ENCODE data around the gene FYB2.
"Not testable (repeated sequence)": the region's sequence is repeated elsewhere in the genome, so short reads cannot be mapped to it uniquely, and the experiment has no call there.

FYB2 gene

DNA sequence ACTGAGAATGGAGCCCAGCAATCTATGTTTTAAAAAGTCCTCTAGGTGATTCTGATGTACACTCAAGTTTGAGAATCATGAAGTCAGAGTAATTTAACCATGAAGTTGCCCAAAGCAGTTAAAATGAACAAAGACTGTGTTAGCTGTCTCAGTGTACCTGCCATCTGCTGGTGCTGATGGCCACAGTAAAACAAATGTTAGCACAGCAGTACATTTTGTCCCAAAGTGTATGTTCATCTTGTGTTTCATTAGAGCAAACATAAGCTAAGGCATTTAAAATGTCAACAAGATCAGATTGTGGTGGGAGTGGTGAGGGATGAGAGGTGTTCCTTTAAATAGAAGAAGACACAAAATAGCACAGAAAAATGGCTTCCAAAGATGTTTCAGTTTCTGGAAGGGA is 31.1 kb downstream of the FYB2 start:
- DNase-seq: no peak

DNA sequence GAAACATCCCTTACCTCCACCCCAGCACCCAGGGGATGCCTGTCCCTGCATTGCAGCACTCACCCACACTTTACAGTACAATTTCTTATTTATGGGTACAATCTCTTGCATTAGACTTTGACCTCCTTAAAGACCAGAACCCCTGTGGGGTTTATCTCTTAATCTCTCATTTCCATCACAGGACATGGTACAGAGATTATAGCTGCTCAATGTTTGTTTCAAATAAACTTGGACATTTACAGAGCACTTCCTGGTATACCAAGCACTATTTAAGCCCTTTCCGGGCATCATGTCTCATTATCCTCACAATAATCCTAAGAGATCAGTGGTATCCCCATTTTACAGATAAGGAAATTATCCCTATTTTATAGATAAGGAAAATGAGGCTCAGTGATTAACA is 31.9 kb downstream of the FYB2 start:
- no peak for DNase-seq

DNA sequence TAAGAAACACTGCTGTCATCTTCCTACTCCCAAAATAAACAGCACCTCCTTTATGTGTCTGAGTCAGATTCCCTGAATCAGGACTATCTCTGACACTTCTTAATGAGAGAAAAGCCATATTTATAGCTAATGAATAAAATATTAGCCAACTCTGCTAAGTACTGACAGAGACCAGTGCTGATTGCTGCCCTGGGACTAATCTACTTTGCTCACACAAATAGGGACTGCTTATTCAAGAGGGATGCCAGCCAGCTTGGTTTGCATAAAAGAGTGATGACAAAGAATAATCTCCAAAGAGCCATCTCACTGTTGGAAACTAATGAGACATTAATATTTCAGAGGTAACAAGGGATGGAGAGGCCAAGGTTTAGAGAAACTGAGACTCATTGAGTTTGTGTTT is 36.4 kb downstream of the FYB2 start:
- DNase-seq: no peak

DNA sequence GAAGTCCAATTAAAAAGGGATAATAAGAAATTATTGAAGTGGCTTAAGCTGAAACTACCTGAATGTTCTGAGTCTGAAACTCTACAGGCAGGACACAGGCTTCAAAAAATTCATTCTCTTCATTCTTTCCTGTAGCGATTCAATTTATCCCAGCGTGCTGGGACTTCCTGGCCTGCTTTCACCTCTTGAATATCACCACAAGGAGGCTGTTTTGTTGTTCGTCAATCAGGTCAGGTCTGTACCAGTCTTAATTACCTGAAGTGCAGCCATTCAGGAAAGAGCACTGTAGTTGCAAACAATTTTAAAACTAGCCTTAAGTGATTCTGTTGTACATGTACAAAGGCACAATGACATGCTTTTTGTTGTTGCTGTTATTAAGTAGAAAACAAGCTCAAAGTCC is 38.4 kb downstream of the FYB2 start:
- no peak for DNase-seq

DNA sequence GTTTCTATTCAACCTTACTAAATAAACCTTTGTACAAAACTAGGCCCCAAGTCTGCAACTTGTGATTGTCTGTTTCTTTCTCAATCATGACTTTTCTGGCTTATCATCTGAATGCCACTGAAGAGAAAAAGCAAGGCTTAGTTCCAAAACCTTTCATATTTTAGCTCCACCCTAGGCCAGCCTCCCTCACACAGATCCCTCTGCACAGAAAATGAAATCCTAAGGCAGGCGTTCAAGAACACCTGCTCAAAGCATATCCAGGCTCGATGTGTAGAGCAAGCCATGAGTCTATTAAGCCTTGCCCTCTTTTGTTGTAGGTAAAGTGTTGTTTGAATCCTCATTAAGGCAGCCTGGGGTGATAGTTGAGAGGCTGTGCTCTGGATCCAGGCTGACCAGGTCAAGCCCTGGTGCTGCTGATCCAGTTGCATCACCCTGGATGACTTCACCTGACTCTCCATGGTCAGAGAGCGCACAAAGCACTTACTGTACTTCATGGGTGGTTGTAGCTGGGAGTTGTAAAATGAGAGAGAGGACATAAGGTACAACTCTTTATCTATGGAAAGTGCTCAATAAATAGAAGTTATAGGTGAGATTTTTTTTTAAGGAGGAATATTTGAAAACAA is 39.0 kb downstream of the FYB2 start:
- DNase-seq: no peak

DNA sequence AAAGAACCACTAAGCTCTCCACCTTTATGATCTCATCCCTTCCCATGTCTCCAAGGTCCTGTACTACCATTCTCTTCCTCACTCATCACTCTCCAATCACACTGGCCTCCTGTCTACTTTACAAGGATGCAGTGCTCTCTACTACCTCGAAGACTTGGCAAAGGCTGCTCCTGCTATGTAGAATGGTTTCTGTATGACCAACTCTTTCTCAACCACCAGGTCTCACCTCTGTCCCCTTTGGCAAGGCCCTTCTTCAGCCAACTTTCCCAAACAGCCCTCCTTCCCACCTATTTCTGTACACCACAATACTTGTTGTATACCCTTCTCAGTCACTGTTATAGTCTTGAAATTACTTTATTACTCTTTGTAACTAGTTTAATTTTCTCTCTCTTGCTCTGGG is 41.2 kb downstream of the FYB2 start:
- no peak for DNase-seq

DNA sequence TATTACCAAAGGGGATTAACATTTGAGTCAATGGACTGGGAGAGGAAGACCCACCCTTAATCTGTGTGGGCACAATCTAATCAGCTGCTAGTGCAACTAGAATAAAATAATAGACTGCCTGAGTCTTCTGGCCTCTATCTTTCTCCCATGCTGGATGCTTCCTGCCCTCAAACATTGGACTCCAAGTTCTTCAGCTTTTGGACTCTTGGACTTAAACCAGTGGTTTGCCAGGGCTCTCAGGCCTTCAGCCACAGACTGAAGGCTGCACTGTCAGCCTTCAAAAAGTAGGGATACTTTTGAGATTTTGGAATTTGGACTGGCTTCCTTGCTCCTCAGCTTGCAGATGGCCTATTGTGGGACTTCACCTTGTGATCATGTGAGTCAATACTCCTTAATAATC is 44.5 kb downstream of the FYB2 start:
- DNase-seq: not testable (repeated sequence)

DNA sequence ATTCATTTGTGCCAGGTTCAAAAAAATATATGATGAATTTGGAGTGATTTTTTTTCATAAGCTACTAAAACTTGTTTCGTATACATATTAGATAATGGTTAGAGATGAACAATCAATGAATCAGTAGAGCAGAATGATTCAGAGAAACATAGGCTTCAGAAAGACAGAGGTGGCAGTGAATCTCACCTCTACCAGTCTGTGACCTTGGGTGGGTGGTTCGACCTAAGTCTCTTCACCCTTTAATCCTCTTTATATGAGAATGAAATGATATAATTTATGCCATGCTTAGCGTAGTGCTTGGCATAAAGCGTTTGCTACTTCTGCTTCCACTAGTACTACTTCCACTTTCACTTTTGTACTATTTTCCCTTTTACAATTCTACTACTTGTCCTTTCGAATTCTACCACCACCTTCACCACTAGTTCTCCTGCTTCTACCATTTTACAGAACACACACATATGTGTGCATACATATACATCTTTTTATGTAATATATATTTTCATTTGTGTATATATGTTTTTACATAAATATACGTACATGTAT is 45.1 kb downstream of the FYB2 start:
- no peak for DNase-seq

DNA sequence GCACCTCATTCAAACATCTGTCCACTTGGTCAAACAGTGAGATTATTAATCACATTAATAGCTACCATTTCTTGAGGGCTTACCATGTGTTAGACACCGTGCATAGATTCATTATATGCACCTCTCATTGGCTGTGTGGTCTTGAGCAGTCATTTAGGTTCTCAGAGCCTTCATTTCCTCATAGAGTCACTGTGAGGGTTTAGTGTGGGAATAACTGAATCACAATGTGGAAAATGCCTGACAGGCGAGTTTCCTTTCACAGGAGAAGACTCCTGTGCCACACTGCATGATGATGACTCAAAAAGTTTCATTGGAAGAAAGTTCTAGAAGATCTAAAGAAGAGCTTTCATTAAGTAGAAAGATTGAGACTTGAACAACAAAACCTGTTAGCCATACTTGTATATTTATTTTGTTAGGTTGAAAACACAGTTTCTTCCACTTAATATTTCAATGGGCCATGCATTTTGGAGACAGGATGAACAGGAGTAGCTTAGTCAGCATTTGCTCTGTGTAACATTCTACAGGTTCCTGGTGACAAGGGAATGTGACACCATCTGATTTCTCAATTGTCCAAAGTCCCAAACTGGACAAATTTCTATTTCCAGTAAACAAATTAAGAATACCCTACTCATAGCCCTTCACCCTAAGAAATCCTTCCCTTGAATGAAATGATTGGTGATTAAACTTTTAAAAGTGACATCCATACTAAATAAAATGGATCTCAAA is 45.7 kb downstream of the FYB2 start:
- no peak for DNase-seq

DNA sequence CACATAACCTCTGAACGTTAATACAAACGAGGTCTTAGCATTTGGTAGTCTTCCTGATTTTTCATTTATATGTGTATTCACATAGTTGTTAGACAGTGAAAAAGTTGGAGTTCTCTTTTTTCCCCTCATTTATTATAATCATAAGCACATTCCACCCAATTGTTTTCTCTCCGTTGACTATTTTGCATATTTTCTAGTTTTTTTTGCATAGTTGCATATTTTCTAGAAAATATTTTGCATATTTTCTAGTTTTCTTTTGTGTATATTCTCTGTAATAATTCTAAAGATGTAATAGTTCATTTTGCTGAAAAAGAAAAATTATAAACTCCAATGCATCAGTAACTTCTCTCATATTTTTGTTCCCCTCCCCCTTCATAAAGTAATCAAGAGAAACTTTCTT is 47.5 kb downstream of the FYB2 start:
- DNase-seq: no peak

DNA sequence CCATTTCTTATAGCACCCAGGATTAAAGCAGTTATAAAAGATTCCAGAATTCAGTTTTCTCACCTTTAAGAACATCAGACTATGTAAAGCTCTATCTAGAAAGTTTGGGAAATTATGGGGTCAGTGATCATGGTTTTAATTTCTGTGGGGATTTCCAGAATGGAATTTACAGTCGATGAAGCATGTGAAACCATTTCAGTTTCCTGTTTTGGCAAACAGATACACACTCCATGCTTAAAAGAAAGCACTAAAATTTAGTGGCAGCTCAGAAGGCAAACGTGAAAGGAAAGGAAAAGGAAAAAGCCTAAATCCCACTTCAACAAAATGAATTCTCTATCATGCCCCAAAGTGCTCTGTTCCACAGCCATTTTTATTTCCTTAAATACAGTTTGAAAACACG is 60.4 kb downstream of the FYB2 start:
- no peak for DNase-seq

DNA sequence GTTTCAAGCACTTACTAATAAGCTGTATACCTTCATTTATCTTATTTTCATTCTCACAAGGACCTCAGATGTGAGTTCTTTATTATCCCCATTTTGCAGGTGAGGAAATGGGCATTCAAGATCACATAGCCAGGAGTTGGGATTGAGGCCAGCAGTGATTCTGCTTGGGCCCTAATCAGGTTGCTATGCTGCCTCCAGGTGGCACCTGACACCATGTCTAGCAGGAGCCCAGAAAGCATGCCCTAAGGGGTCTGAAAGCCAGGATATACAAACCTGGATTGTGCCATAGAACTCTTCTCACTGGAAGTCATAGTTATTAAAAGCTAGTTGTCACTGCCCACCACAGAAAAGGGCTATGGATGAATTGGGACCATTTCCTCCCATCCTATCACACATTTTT is 61.1 kb downstream of the FYB2 start:
- DNase-seq: no peak

DNA sequence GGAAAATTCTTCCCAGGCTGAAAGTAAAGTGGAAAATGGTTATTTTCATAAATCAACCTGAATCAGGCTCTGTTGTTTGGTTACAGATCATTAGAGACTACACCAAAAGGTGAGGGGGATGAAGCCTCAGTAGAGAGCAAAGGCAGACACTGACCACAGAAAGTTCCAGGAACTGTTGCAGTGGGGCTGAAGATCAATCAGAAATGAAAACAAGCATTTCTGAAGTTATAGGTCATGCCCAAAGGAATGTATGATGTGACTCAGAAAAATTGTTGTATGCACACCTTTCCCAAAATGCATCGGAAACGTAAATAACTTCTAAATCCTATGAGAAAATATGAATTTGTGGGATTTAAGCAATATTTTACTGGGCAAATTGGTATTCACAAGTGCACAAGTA is 63.3 kb downstream of the FYB2 start:
- DNase-seq: no peak

DNA sequence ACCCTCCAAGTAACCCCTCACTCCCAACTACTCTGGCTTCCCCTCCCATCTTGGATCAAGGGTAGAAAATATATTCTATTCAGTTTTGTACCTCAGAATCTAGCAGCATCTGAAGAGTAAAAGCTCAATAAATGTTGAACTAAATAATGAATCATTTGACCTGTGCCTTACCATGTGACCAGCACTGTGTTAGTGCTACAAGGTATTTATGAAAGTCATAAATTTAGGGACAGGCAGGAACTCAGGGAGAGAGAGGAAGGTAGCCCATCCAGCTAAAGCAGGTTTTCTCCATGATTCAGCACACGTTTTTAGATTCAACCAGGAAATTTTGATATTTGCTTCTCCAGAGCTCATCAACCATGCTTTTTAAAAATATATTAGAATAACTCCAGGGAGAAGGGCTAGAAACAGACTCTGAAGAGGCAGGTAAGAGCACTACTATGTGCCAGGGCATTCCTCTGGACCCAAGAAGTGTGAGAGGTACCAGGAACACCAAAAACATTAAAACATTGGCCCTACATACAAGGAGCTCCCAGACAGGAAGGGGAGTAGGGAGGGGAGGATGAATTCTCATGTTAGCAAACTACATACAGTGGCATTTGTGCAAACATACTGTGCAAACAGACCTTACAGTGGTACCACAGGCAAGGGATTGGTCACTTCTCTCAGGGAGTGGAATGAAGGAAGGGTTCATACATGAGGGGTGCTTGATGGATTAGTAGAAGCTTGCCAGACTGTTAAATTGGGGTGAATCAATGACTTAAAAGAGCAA is 64.3 kb downstream of the FYB2 start:
- DNase-seq: no peak

DNA sequence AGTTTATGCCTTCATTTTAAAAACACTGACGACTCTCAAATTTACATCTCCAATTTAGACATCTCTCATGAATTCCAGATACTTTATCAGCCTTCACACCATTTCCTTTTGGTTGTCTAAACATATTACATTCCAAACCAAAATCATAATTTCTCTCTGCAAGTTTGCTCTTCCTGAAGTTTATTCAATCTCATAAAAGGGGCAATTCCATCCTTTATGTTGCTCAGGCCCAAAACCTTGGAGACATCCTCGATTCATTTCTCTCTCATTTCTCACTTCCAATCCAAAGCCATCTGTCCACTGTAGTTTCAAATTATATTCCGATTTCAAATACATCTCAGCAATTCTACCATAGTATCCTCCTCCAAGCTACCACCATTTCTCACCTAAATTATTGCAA is 74.0 kb downstream of the FYB2 start:
- DNase-seq: no peak

DNA sequence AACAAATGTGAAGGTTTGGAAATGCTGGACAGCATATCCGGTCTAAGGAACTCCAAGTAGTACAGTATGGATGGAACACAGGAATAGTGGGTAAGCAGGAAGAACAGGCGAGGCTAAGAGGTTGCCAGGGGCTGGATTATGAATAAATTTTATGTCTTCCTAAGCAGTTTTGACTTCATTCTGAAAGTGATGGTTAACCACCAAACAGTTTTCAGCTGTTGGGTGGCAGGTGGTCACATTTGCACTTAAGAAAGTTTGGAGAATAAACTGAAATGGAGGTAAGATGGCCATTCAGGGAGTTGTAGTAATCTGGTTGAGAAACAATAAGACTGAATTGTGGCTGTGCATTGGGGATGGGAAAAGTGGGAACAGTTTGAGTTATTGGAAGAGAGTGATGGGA is 90.2 kb downstream of the FYB2 start:
- DNase-seq: no peak

DNA sequence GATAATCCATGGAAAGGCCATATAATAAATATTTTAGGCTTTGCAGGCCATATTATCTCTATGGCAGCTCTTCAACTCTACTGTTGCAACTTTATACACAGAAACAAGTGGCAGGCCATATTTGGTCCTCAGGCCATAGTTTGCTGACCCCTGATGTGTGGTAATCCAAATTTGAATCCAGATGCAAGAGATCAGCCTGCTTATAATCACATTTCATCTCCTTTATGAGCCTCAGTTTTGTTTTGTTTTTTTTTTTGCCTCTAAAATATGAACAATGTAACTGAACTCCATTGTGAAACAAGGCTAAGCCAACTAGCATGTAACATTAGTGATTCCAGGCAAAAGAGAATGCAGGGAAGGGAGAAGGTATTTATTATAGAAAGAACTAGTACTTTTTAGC is 92.5 kb downstream of the FYB2 start:
- DNase-seq: no peak

DNA sequence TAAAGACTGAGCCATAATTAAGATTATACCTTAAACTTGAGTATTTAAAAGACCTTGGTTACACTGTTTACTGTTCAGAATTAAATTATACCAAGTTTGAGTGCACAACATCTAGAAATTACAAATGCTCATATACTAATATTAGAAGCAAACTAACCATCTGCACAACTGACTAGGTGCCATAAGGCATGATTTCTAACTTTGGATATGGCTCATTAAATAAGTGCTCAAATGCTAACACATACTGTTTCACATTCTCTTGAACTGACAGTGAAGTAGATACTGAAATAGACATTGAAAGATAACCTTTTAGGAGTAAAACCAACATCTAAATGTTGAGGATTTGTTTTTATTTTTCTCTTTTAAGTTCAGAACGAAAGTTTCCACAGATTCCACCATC is 100.0 kb downstream of the FYB2 start:
- no peak for DNase-seq

DNA sequence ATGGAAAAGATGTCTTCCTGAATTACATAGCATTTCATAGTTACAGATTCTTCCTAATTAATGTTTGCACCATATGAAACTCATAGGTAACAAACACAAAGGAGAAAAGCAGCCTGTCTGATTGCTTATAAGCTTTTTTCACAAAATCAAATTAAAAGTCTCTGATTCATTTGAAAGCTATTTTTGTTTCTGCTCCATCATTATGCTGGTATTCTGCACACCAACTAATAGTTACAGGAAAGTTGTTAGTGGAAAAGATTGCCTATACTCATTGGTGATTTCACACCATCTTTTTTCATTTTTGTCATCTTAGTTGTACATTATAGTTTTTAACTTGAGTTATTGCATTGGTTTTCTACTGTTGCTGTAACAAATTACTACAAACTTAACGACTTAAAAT is 104.0 kb downstream of the FYB2 start:
- no peak for DNase-seq

DNA sequence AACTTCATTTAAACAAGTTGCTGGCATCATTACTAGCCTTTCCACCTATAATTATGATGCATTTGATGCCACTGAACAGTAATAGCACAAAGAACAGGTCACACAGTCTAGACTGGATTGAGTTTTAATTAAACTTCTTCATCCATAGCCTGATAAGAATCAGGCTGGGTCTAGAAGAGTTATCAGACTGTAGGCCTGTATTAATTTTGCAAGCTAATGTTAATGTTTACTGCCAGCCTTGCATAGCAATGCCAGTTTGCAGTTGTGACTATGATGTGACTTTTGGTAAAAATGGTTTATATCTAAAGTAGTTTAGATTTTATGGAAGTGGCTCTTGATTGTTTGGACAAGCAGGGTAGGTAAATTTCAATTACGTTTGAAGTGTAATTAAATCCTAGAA is 106.1 kb downstream of the FYB2 start:
- no peak for DNase-seq

DNA sequence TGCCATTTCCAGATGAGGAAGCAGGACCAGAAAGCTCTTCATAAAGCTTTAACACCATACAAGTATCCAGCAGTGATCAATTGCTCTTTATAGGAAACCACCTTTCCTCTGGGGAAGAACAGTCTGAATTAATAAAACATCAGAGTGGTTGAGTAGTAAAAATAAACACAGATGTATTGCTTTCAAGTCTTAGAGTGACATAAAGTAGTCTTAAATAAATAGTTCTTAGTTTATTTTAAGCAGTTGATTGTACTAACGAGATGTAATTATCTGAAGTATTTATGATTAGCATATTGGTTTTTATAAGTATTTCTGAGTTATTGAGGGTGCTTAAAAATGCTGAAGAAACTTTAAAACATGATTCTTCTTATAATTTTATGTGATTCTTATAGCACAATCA is 107.1 kb downstream of the FYB2 start:
- DNase-seq: no peak

DNA sequence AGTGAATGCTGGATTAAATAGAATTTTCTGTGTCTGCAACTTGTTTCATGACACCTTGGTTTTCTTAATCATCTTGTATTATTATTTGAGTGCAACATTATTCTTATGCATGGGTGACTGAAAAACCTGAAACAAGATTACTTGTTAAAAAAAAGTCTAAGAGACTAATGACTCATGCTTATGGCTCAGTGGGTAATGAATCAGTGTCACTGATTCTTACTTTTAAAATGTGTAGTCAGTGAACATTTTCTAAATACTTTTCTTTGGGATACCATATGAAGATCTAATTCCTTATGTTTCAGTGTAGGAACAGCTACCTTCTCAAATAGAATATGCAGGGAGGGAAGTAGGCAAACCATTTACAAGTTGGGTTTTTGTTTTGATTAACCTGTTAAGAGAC is 108.6 kb downstream of the FYB2 start:
- DNase-seq: no peak

DNA sequence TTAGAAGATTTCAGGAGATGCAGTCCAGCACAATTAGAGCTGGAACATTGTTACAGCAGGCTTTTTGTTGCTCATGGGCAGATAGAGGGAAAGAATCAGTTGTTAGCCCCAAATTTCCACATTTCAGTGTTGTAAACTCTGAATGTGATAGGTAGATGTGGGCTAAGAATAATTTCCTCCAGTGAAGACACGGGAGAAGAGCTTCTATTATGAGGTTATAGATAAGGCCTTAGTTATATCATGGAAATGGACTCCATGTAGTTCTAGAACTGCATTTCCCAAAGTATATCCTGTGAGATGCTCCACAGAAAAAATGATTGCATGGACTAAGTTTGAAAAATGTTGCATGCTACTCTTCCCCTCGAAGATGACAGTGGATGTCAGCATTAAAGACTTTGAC is 109.2 kb downstream of the FYB2 start:
- DNase-seq: no peak

DNA sequence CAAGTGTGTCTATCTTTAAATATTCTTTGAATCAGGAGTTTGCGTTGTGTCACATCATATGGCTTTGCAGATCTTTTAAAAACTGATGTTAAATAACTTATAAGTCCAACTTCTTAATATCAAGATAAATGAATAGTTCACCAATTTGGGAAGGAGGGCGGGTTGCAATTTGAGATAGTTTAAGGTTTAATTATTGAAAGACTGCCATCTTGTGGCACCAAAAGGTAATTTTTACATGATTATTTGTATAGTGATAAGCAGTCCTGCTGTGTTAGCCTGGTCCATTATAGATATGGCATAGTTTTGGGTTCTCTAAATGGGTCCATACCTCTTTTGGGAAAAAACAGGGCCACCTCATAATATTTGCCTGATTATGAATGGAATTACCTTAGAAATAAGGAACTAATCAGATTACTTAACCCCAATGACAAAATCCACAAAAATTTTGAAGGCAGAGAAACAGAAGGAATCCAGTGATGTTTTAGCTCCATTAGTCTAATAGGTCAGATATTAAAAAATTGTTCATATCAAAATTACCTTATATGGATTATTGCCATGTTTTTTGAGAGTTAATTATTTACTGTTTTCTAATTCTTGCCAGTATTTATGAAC is 109.8 kb downstream of the FYB2 start:
- no peak for DNase-seq

All from activated CD4-positive, alpha-beta T cell treated with anti-CD3 and anti-CD28 coated beads for 1 hour (primary cell).